HPDE6-E6E7 (cell line): ENCODE results near the gene DOCK7.
A peak's percentile ranks its signal among the peaks of the same experiment; 100 is the strongest.
"Not testable (repeated sequence)": the region's sequence is repeated elsewhere in the genome, so short reads cannot be mapped to it uniquely, and the experiment has no call there.

Experiments used
- DNase-seq: peaks from one replicate; pipeline ENCODE4 v3.0.0; 2011; ENCODE audit warnings: missing footprints; ENCODE audit errors: extremely low spot score

DOCK7 gene

DNA sequence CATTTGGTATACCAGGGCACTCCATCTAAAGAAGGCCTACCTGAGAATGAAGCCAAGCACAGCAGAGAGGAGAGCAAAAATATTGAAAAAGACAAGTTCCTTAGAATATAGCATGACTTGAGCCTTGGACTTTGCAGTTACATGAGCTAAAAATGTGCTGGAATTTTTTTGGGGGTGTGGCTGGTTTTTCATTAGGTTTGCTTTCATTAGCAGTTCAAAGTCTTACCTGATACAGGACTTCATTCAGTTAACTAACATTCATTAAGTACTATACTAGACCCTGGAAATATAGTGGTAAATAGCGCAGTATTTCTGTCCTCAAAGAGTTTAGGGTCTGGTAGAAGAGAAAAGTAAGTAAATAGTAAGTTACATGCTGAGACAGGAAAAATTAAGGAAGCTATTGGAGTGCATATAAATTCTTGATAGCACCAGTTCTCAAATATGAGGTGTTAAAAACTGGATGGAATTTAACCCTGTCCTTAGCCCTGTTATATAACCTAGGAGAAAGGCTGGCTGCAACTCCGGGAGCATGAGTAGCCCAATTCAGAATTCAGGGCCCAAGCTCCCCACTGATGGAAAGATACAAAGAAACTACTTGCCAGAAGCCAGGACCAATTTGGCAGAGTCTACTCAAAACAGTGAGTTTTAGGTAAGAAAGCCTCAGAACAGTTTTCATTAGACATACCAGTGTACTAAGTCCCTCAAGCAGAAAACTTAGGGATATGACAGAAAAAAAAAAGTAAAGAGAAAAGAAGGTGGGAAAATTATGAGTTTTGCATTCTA, 3.1 kb upstream of the DOCK7 start:
- DNase-seq: no peak

- peak; percentile 48 for DNase-seq
Measured at GRCh38 chr1:62689524-62689923, 1.3 kb upstream of the DOCK7 start.

- DNase-seq: no peak
Measured at GRCh38 chr1:62688687-62689085, 500 bp upstream of the DOCK7 start.

GRCh38 chr1:62687421-62687902, 724 bp downstream of the DOCK7 start:
- DNase-seq: no peak

DNA sequence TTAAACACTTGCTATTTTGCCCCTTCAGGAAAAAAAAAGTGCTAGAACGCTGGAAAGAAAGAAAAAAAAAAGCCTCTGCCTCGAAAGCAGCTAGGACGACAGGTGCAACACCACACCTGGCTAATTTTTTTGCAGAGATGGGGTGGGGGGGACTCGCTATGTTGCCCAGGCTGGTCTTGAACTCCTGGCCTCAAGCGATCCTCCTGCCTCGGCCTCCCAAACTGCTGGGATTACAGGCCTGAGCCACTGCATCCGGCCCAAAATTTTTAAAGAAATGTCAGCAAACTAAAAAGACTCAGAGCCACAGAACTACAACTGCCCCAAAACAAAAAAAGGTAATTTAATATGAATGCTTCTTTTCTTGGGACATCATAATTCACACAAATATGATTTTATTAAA, 1.4 kb downstream of the DOCK7 start:
- no peak for DNase-seq

- DNase-seq: no peak
Measured at GRCh38 chr1:62685431-62685859, 2.7 kb downstream of the DOCK7 start.

GRCh38 chr1:62682531-62682930, 5.7 kb downstream of the DOCK7 start:
- DNase-seq: no peak

GRCh38 chr1:62680992-62681391, 7.2 kb downstream of the DOCK7 start:
- DNase-seq: not testable (repeated sequence)

DNA sequence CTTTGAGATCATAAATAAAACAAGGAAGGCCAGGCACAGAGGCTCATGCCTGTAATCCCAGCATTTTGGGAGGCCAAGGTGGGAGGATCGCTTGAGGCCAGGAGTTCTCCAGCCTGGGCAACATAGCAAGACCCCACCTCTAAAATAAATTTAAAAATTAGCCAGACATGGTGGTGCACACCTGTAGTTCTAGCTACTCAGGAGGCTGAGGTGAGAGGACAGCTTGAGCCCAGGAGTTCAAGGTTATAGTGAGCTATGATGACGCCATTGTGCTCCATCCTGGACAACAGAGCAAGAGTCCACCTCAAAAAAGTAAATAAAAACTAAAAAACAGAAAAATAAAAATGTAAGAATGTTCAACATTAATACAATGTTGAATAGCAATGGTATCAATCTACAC, 10.4 kb downstream of the DOCK7 start:
- DNase-seq: not testable (repeated sequence)

GRCh38 chr1:62676611-62677356, 11.4 kb downstream of the DOCK7 start:
- no peak for DNase-seq

- DNase-seq: no peak
Measured at GRCh38 chr1:62673629-62674028, 14.6 kb downstream of the DOCK7 start.

DNA sequence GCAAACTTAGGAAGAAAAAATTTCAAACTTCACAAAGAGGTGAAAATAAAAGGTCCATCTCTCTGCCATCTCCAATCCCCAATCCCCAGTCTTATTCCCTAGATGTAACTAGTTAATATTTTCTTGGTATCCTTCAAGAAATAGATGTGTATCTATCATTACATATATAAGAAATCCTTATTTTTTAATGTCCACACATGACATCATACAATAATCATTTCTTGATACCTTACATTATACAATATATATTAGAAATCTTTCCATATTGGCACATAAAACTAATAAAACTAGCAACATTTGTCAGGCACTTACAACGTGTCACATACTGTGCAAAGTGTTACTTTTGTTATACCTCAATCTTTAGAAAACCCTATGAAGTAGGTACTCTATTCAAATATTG, 16.2 kb downstream of the DOCK7 start:
- DNase-seq: no peak

DNA sequence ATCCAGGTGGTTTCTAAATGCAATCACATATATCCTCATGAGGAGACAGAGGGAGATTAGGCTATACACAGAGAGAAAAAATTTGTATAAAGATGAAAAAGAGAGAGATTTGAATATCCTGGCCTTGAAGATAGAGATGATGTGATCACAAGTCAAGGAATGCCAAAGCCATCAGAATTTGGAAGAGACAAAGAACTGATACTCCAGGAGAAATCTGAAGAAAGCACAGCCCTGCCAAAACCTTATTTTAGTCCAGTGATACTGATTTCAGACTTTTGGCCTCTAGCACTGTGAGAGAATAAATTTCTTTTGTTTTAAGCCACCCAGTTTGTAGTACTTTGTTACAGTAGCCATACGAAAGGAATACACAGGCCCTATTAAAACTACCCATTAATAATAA, 33.4 kb downstream of the DOCK7 start:
- no peak for DNase-seq

DNA sequence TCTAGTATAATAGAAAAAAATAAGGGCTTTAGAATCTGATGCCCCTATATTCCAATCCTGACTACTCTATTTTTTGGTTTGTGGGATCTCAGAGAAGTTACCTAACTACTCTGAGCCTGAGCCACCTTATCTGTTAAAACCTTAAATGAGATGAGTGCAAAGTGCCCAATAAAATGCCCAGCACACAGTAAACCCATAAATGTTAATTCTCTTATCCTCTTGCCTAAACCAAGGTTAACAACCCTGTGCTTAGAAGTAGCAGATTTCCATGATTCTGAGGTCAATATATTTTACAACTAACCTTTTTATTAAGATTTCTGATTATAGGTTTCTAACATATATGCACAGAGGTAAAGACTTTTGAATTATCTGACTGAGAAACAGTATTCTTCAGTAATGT, 35.8 kb downstream of the DOCK7 start:
- DNase-seq: no peak

DNA sequence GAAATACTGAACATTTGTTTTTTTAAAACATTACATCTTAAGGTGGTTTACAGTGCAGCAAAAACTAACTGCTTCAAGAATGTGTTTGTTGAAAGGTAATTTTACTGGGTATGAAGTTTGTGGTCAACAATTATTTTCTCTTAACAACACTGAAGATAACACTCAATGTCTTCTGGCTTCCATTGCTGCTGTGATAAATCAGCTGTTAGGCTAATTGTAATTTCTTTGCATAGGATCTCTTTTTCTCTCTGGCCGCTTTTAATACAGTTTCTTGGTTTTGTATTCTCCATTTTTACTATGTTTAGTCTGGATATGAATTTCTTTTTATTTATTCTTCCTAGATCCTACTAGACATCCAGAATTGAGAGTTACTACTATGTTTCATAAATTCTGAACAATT, 44.9 kb downstream of the DOCK7 start:
- DNase-seq: no peak

DNA sequence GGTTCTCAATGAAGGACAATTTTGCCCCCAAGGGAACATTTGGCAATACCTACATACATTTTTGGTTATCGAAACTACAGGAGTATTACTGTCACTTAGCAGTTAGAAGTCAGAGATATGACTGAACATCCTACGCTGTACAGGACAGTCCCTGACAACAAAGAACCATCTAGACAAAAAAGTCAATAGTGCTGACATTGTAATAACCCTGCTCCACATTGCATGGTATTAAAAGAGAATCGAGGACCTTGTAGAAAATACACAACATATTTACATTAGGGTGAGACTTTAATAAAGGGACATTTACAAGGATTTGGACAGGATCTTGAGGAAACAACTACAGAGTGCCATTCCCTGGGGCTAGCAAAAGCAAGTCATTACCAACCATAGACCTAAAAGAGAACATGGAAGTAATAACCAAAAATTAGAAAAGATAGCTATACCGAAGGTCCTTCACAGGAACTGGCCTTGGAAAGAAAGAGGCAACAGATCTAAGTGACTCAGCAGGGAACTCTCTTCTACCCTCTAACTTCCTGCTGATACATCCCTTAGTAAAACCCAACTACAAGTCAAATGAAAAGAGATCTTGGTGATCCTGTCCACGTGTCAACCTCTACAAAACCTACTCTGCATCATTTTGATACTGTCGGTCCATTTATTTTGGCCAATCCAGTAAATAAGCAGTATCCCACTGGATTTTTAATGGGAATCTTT, 50.6 kb downstream of the DOCK7 start:
- no peak for DNase-seq

- no peak for DNase-seq
Measured at GRCh38 chr1:62628506-62628905, 59.7 kb downstream of the DOCK7 start.

DNA sequence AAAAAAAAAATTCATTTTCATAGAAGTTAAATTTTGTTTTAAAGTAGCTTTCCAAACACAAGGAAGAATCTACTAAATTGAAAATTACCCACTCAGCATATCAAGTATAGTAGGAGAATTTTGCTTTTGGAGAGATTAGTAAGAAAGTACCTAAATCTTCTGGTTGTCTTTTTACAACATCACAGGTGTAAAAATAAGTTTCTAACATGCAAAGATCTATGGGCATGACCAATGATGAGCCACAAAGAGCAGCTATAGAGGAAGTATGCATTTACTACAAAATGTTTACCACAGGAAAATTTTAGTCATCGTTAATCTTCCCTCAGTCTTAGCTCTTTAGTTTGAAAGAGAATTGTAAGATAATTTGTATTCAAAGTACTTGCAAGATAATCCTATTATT, 62.8 kb downstream of the DOCK7 start:
- DNase-seq: no peak

GRCh38 chr1:62621907-62622306, 66.3 kb downstream of the DOCK7 start:
- peak; percentile 39 for DNase-seq

GRCh38 chr1:62613890-62614289, 74.3 kb downstream of the DOCK7 start:
- DNase-seq: no peak

DNA sequence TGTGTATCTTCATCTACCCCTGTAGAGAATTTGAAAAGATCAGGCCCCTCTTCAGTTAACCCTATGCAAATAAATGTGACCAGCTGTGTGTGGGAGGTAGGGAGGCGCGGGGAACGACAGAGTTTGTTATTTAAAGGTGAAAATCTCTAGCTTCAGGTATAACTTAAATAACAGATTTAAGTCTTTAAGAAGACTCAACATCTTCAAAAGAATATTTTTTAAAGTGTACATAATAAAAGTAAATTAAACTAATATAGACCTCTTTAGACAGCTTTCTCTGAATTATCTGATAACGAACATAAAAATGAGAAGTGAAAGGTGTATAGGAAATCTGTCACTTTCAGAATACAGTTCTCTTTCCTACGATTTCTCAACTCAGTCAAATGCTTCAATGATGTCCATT, 74.9 kb downstream of the DOCK7 start:
- DNase-seq: no peak

DNA sequence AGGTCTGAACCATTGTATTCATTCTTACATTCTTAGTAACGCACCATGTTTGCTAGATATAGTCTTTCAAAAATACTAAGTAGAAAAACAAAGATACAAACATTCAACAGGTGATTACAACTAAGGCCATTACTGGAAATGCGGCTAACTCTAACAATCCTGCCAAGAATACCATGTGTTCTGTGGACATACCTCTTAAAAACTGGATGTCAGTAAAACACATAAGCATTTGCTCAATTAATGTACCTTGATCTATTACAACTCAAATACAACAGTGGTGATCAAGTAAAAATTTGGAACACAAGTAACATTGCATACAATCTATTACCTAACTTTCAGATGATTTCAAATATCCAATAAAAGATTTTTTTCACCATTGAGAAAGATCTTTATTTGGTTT, 75.4 kb downstream of the DOCK7 start:
- no peak for DNase-seq
